Measurements from ENCODE around the gene MED15. TPM values are rescaled to one million over a fixed set of nuclear protein-coding genes. Genes with fewer than 3 reads are reported as not detected.

The MED15 gene
- polyA plus RNA-seq, 2 of the 4 experiments (the other 2 are of a cell fraction) = 10.7 to 29.7 TPM

- Histone ChIP-seq H3K27ac (no peak overlapping the region), H3K4me2 (no peak overlapping the region), H3K9me3 (no peaks in the 10 kb centered on the region), H3K4me1 (no peaks in the 10 kb centered on the region), H3K4me3 (no peak overlapping the region)
- POLR2A ChIA-PET = no interaction called here
- no peak for DNase-seq (ENCODE audit: low read depth in 1 of 2, low spot score in 1 of 2)
- 56% methylated on average over 5 of the region's 7 CpGs for WGBS (ENCODE audit: missing lambda C conversion rate)
- CTCF ChIA-PET = no interaction called here
- no peak for ATAC-seq
- TF ChIP-seq, protein P1, sequence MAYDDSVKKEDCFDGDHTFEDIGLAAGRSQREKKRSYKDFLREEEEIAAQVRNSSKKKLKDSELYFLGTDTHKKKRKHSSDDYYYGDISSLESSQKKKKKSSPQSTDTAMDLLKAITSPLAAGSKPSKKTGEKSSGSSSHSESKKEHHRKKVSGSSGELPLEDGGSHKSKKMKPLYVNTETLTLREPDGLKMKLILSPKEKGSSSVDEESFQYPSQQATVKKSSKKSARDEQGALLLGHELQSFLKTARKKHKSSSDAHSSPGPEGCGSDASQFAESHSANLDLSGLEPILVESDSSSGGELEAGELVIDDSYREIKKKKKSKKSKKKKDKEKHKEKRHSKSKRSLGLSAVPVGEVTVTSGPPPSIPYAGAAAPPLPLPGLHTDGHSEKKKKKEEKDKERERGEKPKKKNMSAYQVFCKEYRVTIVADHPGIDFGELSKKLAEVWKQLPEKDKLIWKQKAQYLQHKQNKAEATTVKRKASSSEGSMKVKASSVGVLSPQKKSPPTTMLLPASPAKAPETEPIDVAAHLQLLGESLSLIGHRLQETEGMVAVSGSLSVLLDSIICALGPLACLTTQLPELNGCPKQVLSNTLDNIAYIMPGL (CRISPR knock-in tag; IDR thresholded peaks at IDR 0.05; ENCODE audit: borderline replicate concordance) = no peak
- TF ChIP-seq CHD4 (IDR thresholded peaks at IDR 0.05; ENCODE audit: borderline replicate concordance) (no peak), NR3C1 (IDR thresholded peaks at IDR 0.05) (no peak), EHMT2 (IDR thresholded peaks at IDR 0.05; ENCODE audit: low read depth) (no peak), ZC3H11A (IDR thresholded peaks at IDR 0.05) (no peak), RNF2 (IDR thresholded peaks at IDR 0.05; ENCODE audit: borderline replicate concordance, low read depth) (no peak), FOSB (CRISPR knock-in tag; IDR thresholded peaks at IDR 0.05) (no peak)
- TF ChIP-seq, protein P2, sequence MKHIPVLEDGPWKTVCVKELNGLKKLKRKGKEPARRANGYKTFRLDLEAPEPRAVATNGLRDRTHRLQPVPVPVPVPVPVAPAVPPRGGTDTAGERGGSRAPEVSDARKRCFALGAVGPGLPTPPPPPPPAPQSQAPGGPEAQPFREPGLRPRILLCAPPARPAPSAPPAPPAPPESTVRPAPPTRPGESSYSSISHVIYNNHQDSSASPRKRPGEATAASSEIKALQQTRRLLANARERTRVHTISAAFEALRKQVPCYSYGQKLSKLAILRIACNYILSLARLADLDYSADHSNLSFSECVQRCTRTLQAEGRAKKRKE (CRISPR knock-in tag; IDR thresholded peaks at IDR 0.05; ENCODE audit: low read depth) = no peak
- TF ChIP-seq, protein P3, sequence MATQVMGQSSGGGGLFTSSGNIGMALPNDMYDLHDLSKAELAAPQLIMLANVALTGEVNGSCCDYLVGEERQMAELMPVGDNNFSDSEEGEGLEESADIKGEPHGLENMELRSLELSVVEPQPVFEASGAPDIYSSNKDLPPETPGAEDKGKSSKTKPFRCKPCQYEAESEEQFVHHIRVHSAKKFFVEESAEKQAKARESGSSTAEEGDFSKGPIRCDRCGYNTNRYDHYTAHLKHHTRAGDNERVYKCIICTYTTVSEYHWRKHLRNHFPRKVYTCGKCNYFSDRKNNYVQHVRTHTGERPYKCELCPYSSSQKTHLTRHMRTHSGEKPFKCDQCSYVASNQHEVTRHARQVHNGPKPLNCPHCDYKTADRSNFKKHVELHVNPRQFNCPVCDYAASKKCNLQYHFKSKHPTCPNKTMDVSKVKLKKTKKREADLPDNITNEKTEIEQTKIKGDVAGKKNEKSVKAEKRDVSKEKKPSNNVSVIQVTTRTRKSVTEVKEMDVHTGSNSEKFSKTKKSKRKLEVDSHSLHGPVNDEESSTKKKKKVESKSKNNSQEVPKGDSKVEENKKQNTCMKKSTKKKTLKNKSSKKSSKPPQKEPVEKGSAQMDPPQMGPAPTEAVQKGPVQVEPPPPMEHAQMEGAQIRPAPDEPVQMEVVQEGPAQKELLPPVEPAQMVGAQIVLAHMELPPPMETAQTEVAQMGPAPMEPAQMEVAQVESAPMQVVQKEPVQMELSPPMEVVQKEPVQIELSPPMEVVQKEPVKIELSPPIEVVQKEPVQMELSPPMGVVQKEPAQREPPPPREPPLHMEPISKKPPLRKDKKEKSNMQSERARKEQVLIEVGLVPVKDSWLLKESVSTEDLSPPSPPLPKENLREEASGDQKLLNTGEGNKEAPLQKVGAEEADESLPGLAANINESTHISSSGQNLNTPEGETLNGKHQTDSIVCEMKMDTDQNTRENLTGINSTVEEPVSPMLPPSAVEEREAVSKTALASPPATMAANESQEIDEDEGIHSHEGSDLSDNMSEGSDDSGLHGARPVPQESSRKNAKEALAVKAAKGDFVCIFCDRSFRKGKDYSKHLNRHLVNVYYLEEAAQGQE (IDR thresholded peaks at IDR 0.05) = no peak
- FAIRE-seq = no peak
These were observed 93.9 kb downstream of the MED15 start for GRCh38 chr22:20601308-20601707.

DNA sequence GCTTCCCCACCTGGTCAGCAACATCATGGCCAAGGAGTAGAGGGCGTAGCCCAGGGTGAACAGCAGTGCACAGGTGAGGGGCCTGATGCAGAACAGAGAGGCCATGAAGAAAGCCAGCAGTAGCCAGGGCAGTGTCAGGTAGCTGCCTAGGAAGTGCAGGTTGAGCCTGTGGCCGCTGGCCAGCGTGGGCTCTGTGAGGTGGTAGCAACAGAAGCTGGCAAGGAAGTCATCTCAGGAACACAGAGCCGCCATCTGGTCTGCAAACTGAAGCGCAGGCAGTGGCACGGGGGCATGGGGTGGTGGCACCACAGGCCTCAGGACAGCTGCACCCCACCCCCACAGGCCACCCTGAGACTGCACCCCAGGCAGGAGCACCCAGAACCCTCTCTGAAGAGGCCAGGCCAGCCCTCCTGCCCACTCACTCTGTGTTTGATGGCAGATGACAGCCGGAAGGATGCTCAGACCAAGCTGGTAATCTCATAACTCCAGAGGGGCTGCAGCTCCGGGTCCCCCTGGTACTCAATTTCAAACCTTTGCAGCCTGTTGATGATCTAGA is 95.3 kb downstream of the MED15 start:
- Histone ChIP-seq H3K9me3 (no peaks in the 10 kb centered on the region), H3K4me3 (no peak overlapping the region), H3K4me1 (no peaks in the 10 kb centered on the region), H3K27ac (no peak overlapping the region), H3K4me2 (no peak overlapping the region)
- ATAC-seq (no peak), DNase-seq (ENCODE audit: low read depth in 1 of 2, low spot score in 1 of 2) (no peak), FAIRE-seq (no peak)
- ChIA-PET CTCF (interaction anchor here (0.8 to 1.2 kb wide), 3 partner anchors 39 to 111 kb away, joined by 3 read pairs; no protein-coding TSS in a partner anchor), POLR2A (no interaction called here)
- WGBS (ENCODE audit: missing lambda C conversion rate) = 57% methylated on average over 7 of the region's 8 CpGs
- TF ChIP-seq MYC (IDR thresholded peaks at IDR 0.05; ENCODE audit: borderline replicate concordance, low read length) (no peak), TP53 (CRISPR knock-in tag; IDR thresholded peaks at IDR 0.05) (no peak), CEBPB (IDR thresholded peaks at IDR 0.05) (no peak), FOSB (CRISPR knock-in tag; IDR thresholded peaks at IDR 0.05) (no peak), NR3C1 (IDR thresholded peaks at IDR 0.05) (no peak), EP300 (IDR thresholded peaks at IDR 0.05) (no peak), CBX8 (IDR thresholded peaks at IDR 0.05) (no peak), HOXA7 (CRISPR knock-in tag; IDR thresholded peaks at IDR 0.05) (no peak), ESRRA (IDR thresholded peaks at IDR 0.05; ENCODE audit: borderline replicate concordance, low read length) (no peak), RAD21 (conservative IDR thresholded peaks at IDR 0.05 in 1 of 2, IDR thresholded peaks at IDR 0.05 in 1 of 2) (no peak), CHD2 (IDR thresholded peaks at IDR 0.05; ENCODE audit: low read length, partially characterized antibody) (no peak), HOXB5 (CRISPR knock-in tag; IDR thresholded peaks at IDR 0.05) (no peak), SMC3 (IDR thresholded peaks at IDR 0.05) (no peak), FOSL2 (IDR thresholded peaks at IDR 0.05) (no peak), FOSL2 (CRISPR knock-in tag; IDR thresholded peaks at IDR 0.05) (no peak), EHMT2 (IDR thresholded peaks at IDR 0.05; ENCODE audit: low read depth) (no peak), PBX3 (IDR thresholded peaks at IDR 0.05) (no peak), NFE2L2 (conservative IDR thresholded peaks at IDR 0.05; ENCODE audit: low read length) (no peak)
- TF ChIP-seq, protein P4, sequence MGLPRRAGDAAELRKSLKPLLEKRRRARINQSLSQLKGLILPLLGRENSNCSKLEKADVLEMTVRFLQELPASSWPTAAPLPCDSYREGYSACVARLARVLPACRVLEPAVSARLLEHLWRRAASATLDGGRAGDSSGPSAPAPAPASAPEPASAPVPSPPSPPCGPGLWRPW (IDR thresholded peaks at IDR 0.05) = no peak
- TF ChIP-seq, protein P3 (IDR thresholded peaks at IDR 0.05) = no peak

All from A549 (cell line).